GM23338 (cell line): ENCODE data around the gene CNN3. TPM values are rescaled to one million over a fixed set of nuclear protein-coding genes. Genes with fewer than 3 reads are reported as not detected.
A peak's percentile ranks its signal among the peaks of the same experiment; 100 is the strongest.

Experiments used
- ATAC-seq: fragments of 200-7000 bp; cut with Tn5 transposase; 3 replicates; pipeline ENCODE4 v1.9.1; 2020
- DNase-seq: peaks from one replicate; pipeline ENCODE4 v3.0.0-alpha.2; 2015; ENCODE audit warnings: low spot score
- H2AFZ ChIP-seq: fragments of 200-600 bp; sonication (generic); 2 replicates; pipeline ENCODE4 v1.8.0; 2016; ENCODE audit warnings: antibody characterized with exemption, mild to moderate bottlenecking, moderate library complexity
- H3F3A ChIP-seq: fragments of 200-600 bp; sonication (generic); replicated peaks from 2 replicates; pipeline ENCODE4 v1.8.0; 2017; ENCODE audit warnings: antibody characterized with exemption, mixed run types, low read depth
- H3K27ac ChIP-seq: fragments of 200-600 bp; sonication (generic); 2 replicates; pipeline ENCODE4 v1.6.1; 2016; ENCODE audit warnings: low read depth
- H3K27me3 ChIP-seq: fragments of 200-600 bp; sonication (generic); 2 replicates; pipeline ENCODE4 v1.8.0; 2016; ENCODE audit warnings: mild to moderate bottlenecking, mixed run types, moderate library complexity; ENCODE audit not compliant: insufficient read depth
- H3K36me3 ChIP-seq: fragments of 200-600 bp; sonication (generic); 2 replicates; pipeline ENCODE4 v1.8.0; 2016; ENCODE audit warnings: mild to moderate bottlenecking; ENCODE audit not compliant: insufficient read depth
- H3K4me1 ChIP-seq: fragments of 200-600 bp; sonication (generic); 2 replicates; pipeline ENCODE4 v1.8.0; 2016; ENCODE audit warnings: mild to moderate bottlenecking, moderate library complexity; ENCODE audit not compliant: insufficient read depth
- H3K4me2 ChIP-seq: fragments of 200-600 bp; sonication (generic); 2 replicates; pipeline ENCODE4 v1.7.1; 2017; ENCODE audit warnings: mixed run types
- H3K4me3 ChIP-seq: fragments of 200-600 bp; sonication (generic); 2 replicates; pipeline ENCODE4 v1.6.1; 2016; ENCODE audit warnings: mixed run types
- H3K79me2 ChIP-seq: fragments of 200-600 bp; sonication (generic); replicated peaks from 2 replicates; pipeline ENCODE4 v1.8.0; 2017; ENCODE audit warnings: mild to moderate bottlenecking; ENCODE audit not compliant: insufficient read depth
- H3K9me2 ChIP-seq: fragments of 200-600 bp; sonication (generic); 2 replicates; pipeline ENCODE4 v1.8.0; 2017; ENCODE audit not compliant: insufficient read depth
- H4K20me1 ChIP-seq: fragments of 200-600 bp; sonication (generic); replicated peaks from 2 replicates; pipeline ENCODE4 v1.8.0; 2017; ENCODE audit warnings: mild to moderate bottlenecking; ENCODE audit not compliant: insufficient read depth
- H3K27ac Mint-ChIP-seq: 2 replicates; pipeline ENCODE4 v1.8.0; 2020; ENCODE audit warnings: inconsistent platforms, mild to moderate bottlenecking, moderate library complexity, mixed read lengths
- H3K27me3 Mint-ChIP-seq: 3 replicates; pipeline ENCODE4 v1.8.0; 2022; ENCODE audit warnings: low read depth, mild to moderate bottlenecking, moderate library complexity, mixed read lengths, inconsistent platforms; ENCODE audit not compliant: insufficient read depth, poor library complexity
- H3K36me3 Mint-ChIP-seq: 3 replicates; pipeline ENCODE4 v1.8.0; 2021; ENCODE audit warnings: low read depth, mild to moderate bottlenecking, inconsistent platforms, moderate library complexity, mixed read lengths
- H3K4me1 Mint-ChIP-seq: 3 replicates; pipeline ENCODE4 v1.8.0; 2020; ENCODE audit warnings: mild to moderate bottlenecking, inconsistent platforms, mixed read lengths
- H3K4me3 Mint-ChIP-seq: 3 replicates; pipeline ENCODE4 v1.8.0; 2021; ENCODE audit warnings: moderate library complexity, mild to moderate bottlenecking, inconsistent platforms, mixed read lengths
- H3K9me3 Mint-ChIP-seq: 3 replicates; pipeline ENCODE4 v1.8.0; 2020; ENCODE audit warnings: moderate library complexity, mild to moderate bottlenecking, inconsistent platforms, mixed read lengths
- CREB1 ChIP-seq: fragments of 250-450 bp; sonication (Bioruptor Pico); IDR thresholded peaks from 2 replicates; pipeline ENCODE4 v1.5.0; 2020; ENCODE audit warnings: low read depth, mild to moderate bottlenecking, moderate library complexity
- EZH2 ChIP-seq: fragments of 200-600 bp; sonication (generic); IDR thresholded peaks from one replicate; pipeline ENCODE4 v1.8.0; 2017; ENCODE audit warnings: antibody characterized with exemption, mild to moderate bottlenecking, low read depth; ENCODE audit not compliant: unreplicated experiment
- EZH2phosphoT487 ChIP-seq: fragments of 200-600 bp; sonication (generic); IDR thresholded peaks from one replicate; pipeline ENCODE4 v1.8.1; 2018; ENCODE audit warnings: antibody characterized with exemption; ENCODE audit not compliant: unreplicated experiment
- REST ChIP-seq: IDR thresholded peaks from one replicate; pipeline ENCODE4 v1.6.1; 2018; ENCODE audit warnings: antibody characterized with exemption; ENCODE audit not compliant: unreplicated experiment
- ZNF114 ChIP-seq: fragments of 250-450 bp; sonication (Bioruptor Pico); IDR thresholded peaks from 2 replicates; pipeline ENCODE4 v1.5.0; 2020; ENCODE audit warnings: mild to moderate bottlenecking, moderate library complexity
- ZNF331 ChIP-seq: fragments of 250-450 bp; sonication (Bioruptor Pico); IDR thresholded peaks from 2 replicates; pipeline ENCODE4 v1.5.0; 2020; ENCODE audit warnings: low read depth, mild to moderate bottlenecking, moderate library complexity
- polyA plus RNA-seq: library from polyadenylated mRNA; unstranded; fragments of >200 nt; fragmentation: Nextera tagmentation; extraction: Ambion mirVana; gene quantifications from 2 replicates; pipeline ENCODE4 v1.2.1, GENCODE V29; 2016
- total RNA-seq: library from RNA; depleted of rRNA; stranded (reverse); fragments of >200 nt; shearing (Covaris generic); gene quantifications from 2 replicates; pipeline ENCODE4 v1.2.3, GENCODE V29; 2014
- TF ChIP-seq, protein P1 (sequence below): fragments of 250-450 bp; sonication (Bioruptor Pico); IDR thresholded peaks from 2 replicates; pipeline ENCODE4 v1.5.0; 2020; ENCODE audit warnings: mild to moderate bottlenecking, moderate library complexity

Gene CNN3
- total and polyA plus RNA-seq, 2 experiments from 2014 or later, result 220 to 312 TPM

- Histone ChIP-seq H3K79me2 (peaks cover 81% of the 10 kb centered on the region), H3K4me1 (peaks cover 67% of the 10 kb centered on the region), H3K4me3 (peak overlapping the region; percentile 92), H3K9me2 (no peaks in the 10 kb centered on the region), H3F3A (peaks cover 12% of the 10 kb centered on the region), H3K4me2 (peak overlapping the region; percentile 82), H3K36me3 (no peaks in the 10 kb centered on the region), H3K27ac (peak overlapping the region; percentile 75), H2AFZ (no peak overlapping the region), H4K20me1 (peaks cover 50% of the 10 kb centered on the region), H3K27me3 (no peaks in the 10 kb centered on the region)
- Mint-ChIP-seq H3K4me1 (peaks cover 72% of the 10 kb centered on the region), H3K4me3 (peak overlapping the region; percentile 98), H3K9me3 (peaks cover 4% of the 10 kb centered on the region; the same call in 1 of the 3 replicates), H3K36me3 (peaks cover 33% of the 10 kb centered on the region), H3K27me3 (peaks cover 20% of the 10 kb centered on the region), H3K27ac (peak overlapping the region; percentile 98)
- no peak for TF ChIP-seq EZH2
- TF ChIP-seq, protein P1, sequence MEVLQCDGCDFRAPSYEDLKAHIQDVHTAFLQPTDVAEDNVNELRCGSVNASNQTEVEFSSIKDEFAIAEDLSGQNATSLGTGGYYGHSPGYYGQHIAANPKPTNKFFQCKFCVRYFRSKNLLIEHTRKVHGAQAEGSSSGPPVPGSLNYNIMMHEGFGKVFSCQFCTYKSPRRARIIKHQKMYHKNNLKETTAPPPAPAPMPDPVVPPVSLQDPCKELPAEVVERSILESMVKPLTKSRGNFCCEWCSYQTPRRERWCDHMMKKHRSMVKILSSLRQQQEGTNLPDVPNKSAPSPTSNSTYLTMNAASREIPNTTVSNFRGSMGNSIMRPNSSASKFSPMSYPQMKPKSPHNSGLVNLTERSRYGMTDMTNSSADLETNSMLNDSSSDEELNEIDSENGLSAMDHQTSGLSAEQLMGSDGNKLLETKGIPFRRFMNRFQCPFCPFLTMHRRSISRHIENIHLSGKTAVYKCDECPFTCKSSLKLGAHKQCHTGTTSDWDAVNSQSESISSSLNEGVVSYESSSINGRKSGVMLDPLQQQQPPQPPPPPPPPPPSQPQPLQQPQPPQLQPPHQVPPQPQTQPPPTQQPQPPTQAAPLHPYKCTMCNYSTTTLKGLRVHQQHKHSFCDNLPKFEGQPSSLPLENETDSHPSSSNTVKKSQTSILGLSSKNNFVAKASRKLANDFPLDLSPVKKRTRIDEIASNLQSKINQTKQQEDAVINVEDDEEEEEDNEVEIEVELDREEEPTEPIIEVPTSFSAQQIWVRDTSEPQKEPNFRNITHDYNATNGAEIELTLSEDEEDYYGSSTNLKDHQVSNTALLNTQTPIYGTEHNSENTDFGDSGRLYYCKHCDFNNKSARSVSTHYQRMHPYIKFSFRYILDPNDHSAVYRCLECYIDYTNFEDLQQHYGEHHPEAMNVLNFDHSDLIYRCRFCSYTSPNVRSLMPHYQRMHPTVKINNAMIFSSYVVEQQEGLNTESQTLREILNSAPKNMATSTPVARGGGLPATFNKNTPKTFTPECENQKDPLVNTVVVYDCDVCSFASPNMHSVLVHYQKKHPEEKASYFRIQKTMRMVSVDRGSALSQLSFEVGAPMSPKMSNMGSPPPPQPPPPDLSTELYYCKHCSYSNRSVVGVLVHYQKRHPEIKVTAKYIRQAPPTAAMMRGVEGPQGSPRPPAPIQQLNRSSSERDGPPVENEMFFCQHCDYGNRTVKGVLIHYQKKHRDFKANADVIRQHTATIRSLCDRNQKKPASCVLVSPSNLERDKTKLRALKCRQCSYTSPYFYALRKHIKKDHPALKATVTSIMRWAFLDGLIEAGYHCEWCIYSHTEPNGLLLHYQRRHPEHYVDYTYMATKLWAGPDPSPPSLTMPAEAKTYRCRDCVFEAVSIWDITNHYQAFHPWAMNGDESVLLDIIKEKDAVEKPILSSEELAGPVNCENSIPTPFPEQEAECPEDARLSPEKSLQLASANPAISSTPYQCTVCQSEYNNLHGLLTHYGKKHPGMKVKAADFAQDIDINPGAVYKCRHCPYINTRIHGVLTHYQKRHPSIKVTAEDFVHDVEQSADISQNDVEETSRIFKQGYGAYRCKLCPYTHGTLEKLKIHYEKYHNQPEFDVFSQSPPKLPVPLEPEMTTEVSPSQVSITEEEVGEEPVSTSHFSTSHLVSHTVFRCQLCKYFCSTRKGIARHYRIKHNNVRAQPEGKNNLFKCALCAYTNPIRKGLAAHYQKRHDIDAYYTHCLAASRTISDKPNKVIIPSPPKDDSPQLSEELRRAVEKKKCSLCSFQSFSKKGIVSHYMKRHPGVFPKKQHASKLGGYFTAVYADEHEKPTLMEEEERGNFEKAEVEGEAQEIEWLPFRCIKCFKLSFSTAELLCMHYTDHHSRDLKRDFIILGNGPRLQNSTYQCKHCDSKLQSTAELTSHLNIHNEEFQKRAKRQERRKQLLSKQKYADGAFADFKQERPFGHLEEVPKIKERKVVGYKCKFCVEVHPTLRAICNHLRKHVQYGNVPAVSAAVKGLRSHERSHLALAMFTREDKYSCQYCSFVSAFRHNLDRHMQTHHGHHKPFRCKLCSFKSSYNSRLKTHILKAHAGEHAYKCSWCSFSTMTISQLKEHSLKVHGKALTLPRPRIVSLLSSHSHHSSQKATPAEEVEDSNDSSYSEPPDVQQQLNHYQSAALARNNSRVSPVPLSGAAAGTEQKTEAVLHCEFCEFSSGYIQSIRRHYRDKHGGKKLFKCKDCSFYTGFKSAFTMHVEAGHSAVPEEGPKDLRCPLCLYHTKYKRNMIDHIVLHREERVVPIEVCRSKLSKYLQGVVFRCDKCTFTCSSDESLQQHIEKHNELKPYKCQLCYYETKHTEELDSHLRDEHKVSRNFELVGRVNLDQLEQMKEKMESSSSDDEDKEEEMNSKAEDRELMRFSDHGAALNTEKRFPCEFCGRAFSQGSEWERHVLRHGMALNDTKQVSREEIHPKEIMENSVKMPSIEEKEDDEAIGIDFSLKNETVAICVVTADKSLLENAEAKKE (CRISPR knock-in tag), result no peak
- TF ChIP-seq CREB1, result no peak
- no peak for TF ChIP-seq ZNF331
- no peak for TF ChIP-seq EZH2phosphoT487
- TF ChIP-seq REST, result no peak
- no peak for TF ChIP-seq ZNF114 (CRISPR knock-in tag)
- DNase-seq (no peak), ATAC-seq (no peak)
Measured at GRCh38 chr1:94925004-94925403, 1.9 kb downstream of the CNN3 start.
